Posterior vena cava (tissue), 2 donors: ENCODE measurements around the gene FAM13B. TPM values are rescaled to one million over a fixed set of nuclear protein-coding genes. Genes with fewer than 3 reads are reported as not detected.
A peak's percentile ranks its signal among the peaks of the same experiment; 100 is the strongest.
"Not testable (repeated sequence)": the region's sequence is repeated elsewhere in the genome, so short reads cannot be mapped to it uniquely, and the experiment has no call there.

ENCODE experiments used
- DNase-seq: peaks from one replicate; pipeline ENCODE4 v3.0.0-alpha.2; 2020; ENCODE audit warnings: low spot score
- intact Hi-C, 2 donors: fragments of 100-400 bp; cut with DNase I; formaldehyde crosslinking; loops; one replicate each; pipeline versions ENCODE4 v1.14.1 to v1.14.2; 2022 to 2023
- long read RNA-seq, 2 donors: library from polyadenylated mRNA; unstranded; transcript quantifications; one replicate each; pipeline ENCODE4 v2.0.0, GENCODE V29; 2020 to 2021
- total RNA-seq, 2 donors: library from RNA; stranded (reverse); fragmentation: NEBNext Ultra II Directional; extraction: Animal tissue kit (Norgen Biotek cat#: 25700); gene quantifications; one replicate each; pipeline ENCODE4 v1.2.1, GENCODE V29; 2021
- donor health status: DM: yes; HTN: yes; CAD: no.
- donor health status: DM: yes; HTN: yes; CAD: no.

Gene FAM13B
- 10 to 100 TPM; 70.3 to 70.9 TPM for total RNA-seq
- long read RNA-seq, donor 1, partial matches to known transcripts, result 4 of 12 reads
- long read RNA-seq, donor 1, other reads (novel, unspliced or antisense), result 7 of 12 reads
- long read RNA-seq, donor 2, partial matches to known transcripts, result 21 of 41 reads
- long read RNA-seq, donor 2, other reads (novel, unspliced or antisense), result 18 of 41 reads

GRCh38 chr5:138032572-138033385 is at the start of gene FAM13B:
TSS of gene FAM13B (minus strand) at chr5:138033079. CDS start at chr5:138019111, 13,968 bp downstream.
- intact Hi-C loops, result loop anchor here in 1 of 2 donors (10.0 kb wide), 1 partner anchor 102 kb away; the partner anchor contains the start of gene NME5
- peak; percentile 95 for DNase-seq

GRCh38 chr5:138082033-138082432 is 49.2 kb upstream of the FAM13B start:
- DNase-seq, result no peak
- intact Hi-C loops, result no loop called here

- DNase-seq, result no peak
- intact Hi-C loops, result no loop called here
Observed at GRCh38 chr5:138078006-138078643, 45.2 kb upstream of the FAM13B start.

- DNase-seq, result no peak
- intact Hi-C loops, result loop anchor here (1.0 to 2.0 kb wide), 2 partner anchors 39 to 56 kb away; no protein-coding TSS in a partner anchor
Observed at GRCh38 chr5:138077064-138077696, 44.3 kb upstream of the FAM13B start.

- intact Hi-C loops, DNase-seq: not testable (repeated sequence)
Observed at GRCh38 chr5:138070026-138070425, 37.1 kb upstream of the FAM13B start.

- DNase-seq, result peak; percentile 88
- intact Hi-C loops, result loop anchor here in 1 of 2 donors (2.0 kb wide), 2 partner anchors 32 to 440 kb away; no protein-coding TSS in a partner anchor
Observed at GRCh38 chr5:138068742-138069600, 36.1 kb upstream of the FAM13B start.

- intact Hi-C loops, result loop anchor here in 1 of 2 donors (2.0 kb wide), 2 partner anchors 31 to 439 kb away; no protein-coding TSS in a partner anchor
- peak; percentile 50 for DNase-seq
Observed at GRCh38 chr5:138067945-138068344, 35.1 kb upstream of the FAM13B start.

- peak; percentile 36 for DNase-seq
Observed at GRCh38 chr5:138065102-138065501, 32.2 kb upstream of the FAM13B start.

GRCh38 chr5:138064526-138064925 is 31.6 kb upstream of the FAM13B start:
- intact Hi-C loops, result no loop called here
- DNase-seq, result peak; percentile 10

More at GRCh38 chr5:138065102-138065501, 32.2 kb upstream of the FAM13B start:
- intact Hi-C loops, result no loop called here

GRCh38 chr5:138054847-138055558 is 22.1 kb upstream of the FAM13B start:
- intact Hi-C loops, result no loop called here
- no peak for DNase-seq

GRCh38 chr5:138054206-138054605 is 21.3 kb upstream of the FAM13B start:
- no peak for DNase-seq
- intact Hi-C loops, result no loop called here

- intact Hi-C loops, result no loop called here
- DNase-seq, result no peak
Observed at GRCh38 chr5:138053554-138053953, 20.7 kb upstream of the FAM13B start.

GRCh38 chr5:138052718-138053117 is 19.8 kb upstream of the FAM13B start:
- intact Hi-C loops, DNase-seq: not testable (repeated sequence)

- DNase-seq, result no peak
- intact Hi-C loops, result no loop called here
Observed at GRCh38 chr5:138051441-138052296, 18.8 kb upstream of the FAM13B start.

- intact Hi-C loops, DNase-seq: not testable (repeated sequence)
Observed at GRCh38 chr5:138045283-138045682, 12.4 kb upstream of the FAM13B start.

GRCh38 chr5:138038826-138039225 is 5.9 kb upstream of the FAM13B start:
- DNase-seq, result no peak
- intact Hi-C loops, result loop anchor here (5.0 to 10.0 kb wide), 2 partner anchors 96 to 248 kb away; partner anchors contain the start of gene NME5 (in 1 of the 2)
